UCSD-AML1 (cell line): ENCODE data around the gene NMD3.
A peak's percentile ranks its signal among the peaks of the same experiment; 100 is the strongest.
"Not testable (repeated sequence)": the region's sequence is repeated elsewhere in the genome, so short reads cannot be mapped to it uniquely, and the experiment has no call there.

Experiments used
- DNase-seq: peaks from one replicate; lab custom pipeline; 2025; ENCODE audit not compliant: unreplicated experiment; lab: John Stamatoyannopoulos, UW

The NMD3 gene

DNA sequence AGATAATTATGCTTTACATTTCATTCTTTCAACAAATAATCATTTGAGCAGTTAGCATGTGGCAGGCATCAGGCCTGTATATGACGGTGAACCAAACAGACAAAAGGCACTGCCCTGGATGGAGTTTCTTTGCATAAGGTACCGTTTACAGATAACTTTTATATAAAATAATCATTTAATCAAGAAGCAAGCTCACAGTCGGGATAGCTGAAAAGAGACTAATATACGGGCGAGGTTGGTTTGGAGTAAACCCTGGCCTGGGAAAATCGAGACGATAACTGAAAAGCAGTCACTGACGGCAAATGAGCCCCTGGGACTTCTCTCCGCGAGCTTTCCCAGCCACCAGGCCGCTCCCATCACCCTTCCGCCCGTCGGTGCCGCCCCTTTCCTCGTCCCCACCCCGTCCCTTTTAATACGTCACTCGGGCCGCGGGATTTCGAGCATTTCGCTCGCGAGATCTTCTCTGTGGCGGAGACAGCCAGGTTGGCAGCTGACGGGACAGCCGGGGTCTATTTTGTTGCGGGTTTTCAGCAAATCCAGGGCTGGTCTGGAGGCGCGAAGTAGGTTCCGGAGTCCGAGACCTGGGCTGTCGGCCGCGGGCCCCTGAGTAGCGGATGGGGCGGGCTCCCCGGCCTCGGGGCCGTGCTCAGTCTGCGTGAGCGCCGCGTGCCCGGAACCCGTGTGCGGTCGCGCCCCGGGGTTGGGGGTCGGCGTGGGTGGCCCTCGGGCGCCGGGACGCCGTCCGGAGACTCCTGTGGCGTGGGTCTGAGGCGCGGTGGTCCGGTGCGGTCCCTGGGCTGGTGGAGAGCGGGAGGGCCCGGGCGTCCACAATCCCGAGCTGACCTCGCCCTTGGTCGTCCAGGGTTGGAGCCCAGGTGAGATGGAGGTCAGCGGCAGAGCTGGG, at the start of gene NMD3:
TSS of gene NMD3 (plus strand) at position 462 of the 904 bp plus-strand sequence. CDS start 703 bp downstream, outside the sequence.
- DNase-seq, result peak; percentile 91

DNA sequence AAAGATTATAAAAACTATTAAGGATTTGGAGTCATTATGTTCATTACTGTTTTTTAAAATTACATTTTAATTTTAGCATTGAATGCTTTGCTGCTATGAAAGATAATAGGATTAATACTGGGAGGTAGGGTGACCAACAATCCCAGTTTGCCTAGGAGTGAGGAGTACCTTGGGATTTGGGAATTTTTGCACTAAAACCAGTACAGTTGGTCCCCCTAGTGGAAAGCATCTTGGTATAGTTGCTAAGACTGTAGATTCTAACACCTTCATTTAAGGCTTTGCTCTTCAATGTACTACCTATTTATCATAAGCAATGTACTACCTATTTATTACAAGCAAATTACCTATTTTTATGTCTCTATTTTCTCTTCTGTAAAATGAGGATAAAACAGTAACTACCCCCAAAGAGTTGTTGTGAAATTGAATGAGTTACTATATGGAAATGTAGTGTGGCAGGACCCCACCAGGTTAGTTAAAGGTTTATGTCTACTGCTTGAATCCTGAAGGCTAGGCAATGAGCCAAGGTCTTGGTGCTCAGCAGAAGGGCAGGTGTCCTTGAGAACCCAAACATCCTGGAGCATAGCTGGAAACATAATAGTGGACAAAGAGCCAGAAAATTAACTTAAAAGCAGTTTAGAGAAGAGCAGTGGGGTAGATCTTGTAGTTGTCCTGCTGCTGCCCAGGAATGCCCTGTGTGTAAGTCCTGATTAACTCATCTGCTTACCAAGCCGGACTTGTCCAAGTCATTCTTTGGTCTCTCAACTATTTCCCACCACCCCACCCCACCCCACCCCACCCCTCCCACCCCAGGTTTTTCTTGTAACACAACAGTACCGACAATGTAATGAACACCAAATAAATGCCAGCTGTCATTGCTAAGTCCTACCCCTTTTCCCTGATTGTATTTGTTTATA, 49.2 kb upstream of the NMD3 start:
- DNase-seq, result no peak

- DNase-seq, result no peak
Measured at GRCh38 chr3:161175506-161175905, 45.6 kb upstream of the NMD3 start.

DNA sequence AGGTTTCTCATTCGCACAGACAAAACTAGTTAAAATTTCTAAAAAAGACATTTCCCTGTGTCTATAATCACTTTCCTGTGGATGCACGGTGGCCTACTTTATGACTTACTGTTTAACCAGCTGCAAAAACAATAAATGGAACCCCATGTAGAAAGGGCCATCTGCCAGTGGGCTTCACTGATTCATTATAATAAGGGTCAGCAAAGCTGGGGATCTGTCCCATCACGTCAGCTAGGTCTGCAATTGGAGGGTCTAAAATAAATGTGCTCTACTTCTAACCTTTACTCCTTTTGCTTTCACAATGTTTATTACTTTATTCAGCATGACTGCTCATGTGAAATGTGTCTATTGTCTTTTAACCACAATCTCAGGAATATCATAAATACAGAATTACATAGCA, 43.1 kb upstream of the NMD3 start:
- no peak for DNase-seq

DNA sequence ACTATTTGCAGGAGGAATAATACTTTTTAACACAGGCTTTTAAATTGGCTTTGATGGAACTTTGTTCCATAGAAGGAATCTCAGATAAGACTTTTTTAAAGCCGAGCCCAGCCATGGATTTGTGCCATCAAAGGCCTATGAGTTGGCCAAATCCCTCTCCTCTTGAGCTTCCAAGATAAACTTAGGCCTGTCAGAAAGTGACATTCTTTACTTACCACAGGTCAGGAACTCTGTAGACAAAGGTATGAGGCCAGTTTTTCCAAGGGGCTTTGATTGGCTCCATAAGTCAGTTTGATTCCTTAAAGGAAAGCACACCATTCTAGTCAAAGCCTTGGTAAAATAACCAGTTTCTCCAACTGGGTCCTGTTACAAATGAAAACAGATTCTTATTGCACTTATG, 39.7 kb upstream of the NMD3 start:
- DNase-seq, result not testable (repeated sequence)

DNA sequence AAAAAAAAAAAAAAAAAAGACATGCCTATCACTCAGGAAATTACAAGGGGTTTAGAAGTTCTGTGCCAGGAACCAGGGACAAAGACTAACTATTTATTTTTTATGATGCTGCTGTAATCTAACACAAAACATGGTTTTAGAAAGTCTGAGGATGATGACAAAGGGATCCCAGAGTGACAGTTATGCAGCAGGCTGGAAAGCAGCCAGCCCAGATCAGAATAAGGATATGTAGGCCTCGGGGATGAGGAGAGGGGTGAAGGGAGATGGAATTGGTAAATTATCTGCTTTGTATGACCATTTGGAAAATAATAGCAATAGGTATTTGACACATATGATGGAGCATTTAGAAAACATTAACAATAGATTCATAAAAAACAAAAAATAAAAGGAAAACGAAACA, 34.1 kb upstream of the NMD3 start:
- DNase-seq, result no peak

- no peak for DNase-seq
Measured at GRCh38 chr3:161197855-161198850, 23.0 kb upstream of the NMD3 start.

GRCh38 chr3:161199926-161200325, 21.2 kb upstream of the NMD3 start:
- no peak for DNase-seq

- no peak for DNase-seq
Measured at GRCh38 chr3:161203485-161204098, 17.5 kb upstream of the NMD3 start.

DNA sequence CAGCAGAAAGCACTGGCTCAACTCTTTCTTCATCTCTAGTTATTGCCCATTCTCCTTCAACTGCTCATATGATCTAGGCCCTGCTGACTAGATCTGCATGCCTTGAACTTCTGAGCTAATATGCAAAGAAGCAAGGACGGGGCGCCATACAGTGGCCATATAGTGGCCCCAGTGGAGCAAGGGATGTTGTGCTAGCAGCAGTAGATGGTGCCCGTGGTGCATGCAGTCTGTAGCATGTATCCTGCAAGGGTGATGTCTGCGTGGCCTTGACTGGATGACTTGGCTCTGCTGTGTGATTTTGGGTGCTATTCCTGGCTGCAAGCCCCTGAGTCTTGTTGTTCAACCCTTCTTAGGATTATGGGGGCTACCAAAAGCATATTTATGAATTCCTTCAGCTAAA, 12.2 kb upstream of the NMD3 start:
- DNase-seq, result peak; percentile 17

GRCh38 chr3:161212171-161212771, 8.8 kb upstream of the NMD3 start:
- no peak for DNase-seq

GRCh38 chr3:161212906-161213305, 8.2 kb upstream of the NMD3 start:
- DNase-seq, result no peak

DNA sequence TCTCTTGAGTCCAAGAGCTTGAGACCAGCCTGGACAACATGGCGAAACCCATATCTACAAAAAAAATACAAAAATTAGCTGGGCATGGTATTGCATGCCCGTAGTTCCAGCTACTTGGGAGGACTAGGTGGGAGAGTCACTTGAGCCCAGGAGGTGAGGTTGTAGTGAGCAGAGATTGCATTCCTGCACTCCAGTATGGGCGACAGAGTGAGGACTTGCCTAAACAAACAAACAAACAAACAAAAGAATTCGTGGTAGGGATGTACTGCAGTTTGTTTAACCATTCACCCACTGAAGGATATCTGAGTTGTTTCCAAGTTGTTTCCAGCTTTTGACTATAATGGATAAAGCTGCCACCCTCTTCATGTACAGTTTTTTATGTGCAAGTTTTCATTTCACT, 7.5 kb upstream of the NMD3 start:
- DNase-seq, result no peak

DNA sequence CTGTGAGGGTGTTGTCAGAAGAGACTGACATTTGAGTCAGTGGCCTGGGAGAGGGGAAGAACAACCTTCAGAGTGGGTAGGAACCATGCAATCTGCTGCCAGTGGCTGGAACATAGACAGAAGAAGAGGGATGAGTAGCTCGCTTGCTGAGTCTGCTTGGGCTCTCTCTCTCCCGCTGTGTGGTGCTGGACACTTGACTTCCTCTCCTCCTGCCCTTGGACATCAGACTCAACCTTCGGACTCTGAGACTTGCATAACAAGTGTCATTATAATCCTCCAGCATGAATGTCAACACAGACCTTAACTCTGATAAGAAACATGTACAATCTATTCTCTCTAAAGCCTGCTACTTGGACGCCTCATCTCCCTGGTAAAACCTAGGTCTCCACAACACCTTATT, 5.9 kb upstream of the NMD3 start:
- no peak for DNase-seq

DNA sequence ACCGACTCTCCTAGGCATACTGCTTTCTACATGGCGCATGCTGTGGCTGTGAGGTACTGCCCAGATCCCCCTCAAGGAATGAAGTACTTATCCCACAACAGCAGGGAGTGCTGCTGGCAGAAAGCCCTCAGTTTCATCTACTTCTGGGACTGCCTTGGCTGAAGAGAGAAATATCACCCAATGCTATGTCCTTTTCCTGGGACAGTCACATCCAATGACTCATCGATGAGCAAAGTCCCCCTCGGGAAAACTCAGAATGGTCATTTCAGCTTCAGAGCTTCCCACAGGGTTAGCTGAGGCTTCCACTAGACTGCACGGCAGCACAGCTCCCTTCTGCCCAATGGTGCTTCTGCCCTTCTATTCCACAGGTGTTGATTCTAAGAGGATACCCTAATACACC, 3.6 kb upstream of the NMD3 start:
- no peak for DNase-seq

GRCh38 chr3:161219495-161219894, 1.6 kb upstream of the NMD3 start:
- no peak for DNase-seq

DNA sequence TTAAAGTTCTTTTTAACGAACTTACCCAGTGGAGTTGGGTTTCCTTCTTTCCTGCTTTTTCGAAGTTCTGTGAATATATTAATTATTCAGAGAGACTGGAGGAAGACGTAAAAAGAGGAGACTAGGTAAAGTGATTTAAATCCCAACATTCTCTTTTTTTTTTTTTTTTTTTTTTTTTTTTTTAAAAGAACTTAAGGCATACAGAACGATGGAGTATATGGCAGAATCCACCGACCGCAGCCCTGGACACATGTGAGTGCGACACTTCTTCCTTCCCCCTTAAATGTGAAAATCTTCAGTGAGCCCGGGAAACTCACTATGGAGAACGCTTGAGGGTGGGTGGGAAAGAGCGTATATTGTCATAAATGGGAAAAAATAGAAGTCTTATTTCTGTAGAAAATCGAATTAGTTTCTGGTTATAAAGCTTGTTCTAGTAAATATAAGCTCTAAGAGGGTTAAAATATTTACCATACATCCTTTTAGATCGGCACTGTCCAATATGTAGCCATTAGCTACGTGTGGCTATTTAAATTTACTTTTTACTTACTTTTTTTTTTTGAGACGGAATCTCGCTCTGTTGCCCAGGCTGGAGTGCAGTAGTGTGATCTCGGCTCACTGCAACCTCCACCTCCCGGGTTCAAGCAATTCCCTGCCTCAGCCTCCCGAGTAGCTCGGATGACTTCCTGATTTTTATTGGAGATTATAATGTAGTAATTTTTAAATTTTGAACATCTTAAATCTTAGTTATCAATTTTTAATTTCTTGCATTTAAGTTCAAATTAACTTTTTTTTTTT, 892 bp downstream of the NMD3 start:
- DNase-seq, result peak; percentile 9

GRCh38 chr3:161222662-161223061, 1.6 kb downstream of the NMD3 start:
- DNase-seq, result no peak

DNA sequence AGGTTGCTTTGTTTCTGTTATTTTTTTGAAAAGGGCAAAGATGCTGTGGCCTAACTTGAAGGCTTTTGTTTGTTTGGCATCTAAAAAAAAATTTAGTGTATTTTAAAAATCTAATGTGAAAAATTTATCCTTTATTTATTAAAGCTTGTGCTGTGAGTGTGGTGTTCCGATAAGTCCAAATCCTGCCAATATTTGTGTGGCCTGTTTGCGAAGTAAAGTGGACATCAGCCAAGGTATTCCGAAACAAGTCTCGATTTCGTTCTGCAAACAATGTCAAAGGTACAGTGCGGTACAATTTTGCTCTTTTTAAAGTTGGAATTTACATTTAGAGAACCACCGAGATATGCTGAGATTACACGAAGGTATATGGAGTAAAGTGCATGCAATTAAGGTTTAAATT, 3.7 kb downstream of the NMD3 start:
- no peak for DNase-seq
